Measurements from ENCODE around the gene GALNT2.

Gene GALNT2

DNA sequence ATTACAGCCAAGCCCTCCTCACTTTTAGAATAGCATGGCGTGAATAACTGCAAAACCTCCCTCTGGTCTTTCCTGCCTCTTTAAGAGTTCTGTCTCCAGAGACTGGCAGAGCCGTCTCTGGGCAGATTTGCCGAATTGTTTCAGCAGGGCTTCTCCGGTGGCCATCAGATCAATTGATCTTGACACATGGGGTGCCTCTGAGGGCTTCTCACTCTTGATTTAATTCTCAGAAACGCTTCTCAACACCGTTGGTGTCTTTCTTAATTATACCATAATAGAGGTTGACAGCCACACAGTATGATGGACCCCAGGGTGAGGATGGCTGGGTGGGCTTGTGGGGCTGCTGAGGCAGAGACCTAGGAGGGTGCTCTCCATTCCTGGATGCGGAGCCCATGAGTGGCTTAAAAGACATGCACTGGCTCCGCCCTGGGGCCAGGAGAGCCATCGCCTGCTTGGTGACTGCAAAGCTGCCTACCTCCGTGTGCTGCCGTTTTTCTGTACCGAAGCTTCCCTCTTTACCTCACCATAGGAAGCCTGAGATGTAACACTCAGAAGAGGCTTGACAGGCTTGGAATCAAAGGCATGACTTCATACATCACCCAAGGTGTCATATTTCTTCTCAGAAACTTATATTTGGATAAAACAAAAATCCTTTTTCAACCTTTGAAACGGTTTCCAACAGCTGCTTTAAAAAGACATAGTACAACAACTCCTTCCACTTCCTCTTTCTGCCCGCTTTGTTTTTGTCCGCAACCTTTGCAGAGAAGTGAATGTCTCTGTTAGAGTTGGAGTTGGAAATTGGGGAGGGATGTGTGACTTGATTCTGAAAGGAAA, 82.9 kb downstream of the GALNT2 start:
- DNase-seq = no peak

DNA sequence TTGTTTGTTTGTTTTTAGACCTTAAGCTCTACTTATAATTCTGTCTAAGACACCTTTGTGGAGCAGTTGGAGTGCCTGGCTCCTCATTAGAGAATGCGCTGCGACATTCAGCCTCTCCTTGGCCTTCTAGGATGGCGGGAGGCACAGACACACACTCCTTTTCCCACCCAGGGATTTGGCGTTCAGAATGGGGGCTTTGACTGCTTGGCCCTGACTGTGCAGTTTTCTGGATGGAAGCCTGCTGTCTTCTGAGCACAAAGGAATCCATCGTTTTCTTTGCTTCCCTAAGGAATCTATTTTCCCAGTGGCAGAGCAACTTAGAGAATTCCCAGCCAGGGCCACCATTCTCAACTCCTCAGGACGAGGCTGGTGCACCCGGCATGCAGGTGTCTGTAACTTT, 83.6 kb downstream of the GALNT2 start:
- DNase-seq = no peak

DNA sequence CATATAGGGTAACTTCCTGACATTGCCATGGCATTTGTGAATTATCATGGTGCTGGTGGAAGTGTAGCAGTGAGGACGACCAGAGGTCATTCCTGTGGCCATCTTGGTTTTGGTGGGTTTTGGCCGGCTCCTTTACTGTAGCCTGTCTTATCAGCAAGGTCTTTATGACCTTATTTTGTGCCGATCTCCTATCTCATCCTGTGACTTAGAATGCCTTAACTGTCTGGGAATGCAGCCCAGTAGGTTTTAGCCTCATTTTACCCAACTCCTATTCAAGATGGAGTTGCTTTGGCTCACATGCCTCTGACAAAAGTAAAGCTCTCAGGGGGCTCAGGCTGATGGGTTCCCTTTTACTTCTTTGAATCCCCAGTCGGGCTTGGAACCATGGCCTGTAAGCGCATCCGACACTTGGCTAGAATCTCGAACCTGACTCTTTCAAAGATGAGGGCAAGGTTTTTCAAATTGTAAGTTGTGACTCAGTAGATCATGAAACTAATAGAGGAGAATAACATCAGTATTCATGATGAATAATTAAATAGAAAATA, 85.0 kb downstream of the GALNT2 start:
- no peak for DNase-seq

DNA sequence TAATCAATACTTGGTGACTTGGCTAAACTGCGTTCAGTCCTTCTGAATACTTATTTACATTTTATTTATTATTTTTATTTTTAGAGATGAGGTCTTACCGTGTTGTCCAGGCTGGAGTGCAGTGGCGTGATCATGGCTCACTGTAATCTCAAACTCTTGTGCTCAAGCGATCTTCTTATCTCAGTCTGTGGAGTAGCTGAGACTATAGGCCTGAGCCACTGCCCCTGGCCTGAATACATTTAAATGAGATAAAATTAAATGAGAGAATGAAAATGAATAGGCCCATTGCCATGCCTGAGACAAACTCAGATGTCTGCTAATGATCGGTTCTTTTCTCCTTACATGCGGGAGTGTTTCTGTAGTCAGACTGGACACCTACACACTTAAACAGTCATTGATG, 86.0 kb downstream of the GALNT2 start:
- no peak for DNase-seq

DNA sequence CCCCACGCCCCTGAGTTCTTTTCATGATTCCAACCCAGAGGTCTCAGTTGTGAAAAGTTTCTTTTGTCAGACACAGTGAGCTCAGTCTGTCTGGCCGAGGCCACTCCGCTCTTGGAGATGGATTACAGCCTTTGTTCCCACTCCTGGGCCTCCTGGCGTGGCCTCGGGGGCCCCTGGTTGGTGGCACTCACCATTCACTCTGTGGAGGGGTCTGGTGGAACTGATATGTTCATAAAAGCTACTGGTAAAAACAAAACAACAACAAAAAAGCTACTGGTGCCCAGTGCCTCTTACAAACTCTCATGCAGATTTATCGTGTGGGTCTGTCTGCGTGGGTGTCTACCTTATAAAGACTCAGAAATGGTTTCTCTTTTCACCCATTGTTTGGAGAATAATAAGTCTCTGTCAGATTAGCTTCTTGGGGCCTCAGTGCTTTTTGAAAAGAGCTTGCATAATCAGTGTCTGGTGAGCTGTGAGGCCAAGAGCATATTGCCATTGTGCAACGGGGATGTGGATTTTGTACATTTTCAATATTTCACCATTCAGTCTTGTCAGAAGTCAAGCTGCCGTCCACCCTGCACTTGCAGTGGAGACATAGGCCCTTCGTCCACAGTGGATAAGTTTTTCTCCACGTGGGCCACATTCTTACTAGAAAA, 86.7 kb downstream of the GALNT2 start:
- DNase-seq = no peak

DNA sequence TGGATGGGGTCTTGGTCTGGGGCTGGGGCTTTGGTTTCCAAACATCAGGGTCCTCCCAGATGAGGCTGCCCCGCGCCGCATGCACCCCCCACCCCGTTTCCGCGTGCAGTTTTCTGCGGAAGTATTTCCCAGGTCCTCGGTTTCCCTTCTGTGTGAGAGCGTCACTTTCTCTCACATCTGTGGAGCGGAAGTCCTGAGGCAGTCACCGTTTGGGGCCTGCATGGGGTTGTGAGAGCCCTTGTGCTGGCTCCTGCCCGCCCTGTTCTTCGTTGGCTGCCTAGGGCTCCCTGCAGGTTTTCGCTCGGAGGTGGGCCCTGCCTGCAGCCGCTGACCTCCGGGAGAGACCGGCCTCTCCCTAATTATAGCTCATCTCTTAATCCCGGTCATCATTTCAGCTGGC, 88.0 kb downstream of the GALNT2 start:
- DNase-seq = no peak

DNA sequence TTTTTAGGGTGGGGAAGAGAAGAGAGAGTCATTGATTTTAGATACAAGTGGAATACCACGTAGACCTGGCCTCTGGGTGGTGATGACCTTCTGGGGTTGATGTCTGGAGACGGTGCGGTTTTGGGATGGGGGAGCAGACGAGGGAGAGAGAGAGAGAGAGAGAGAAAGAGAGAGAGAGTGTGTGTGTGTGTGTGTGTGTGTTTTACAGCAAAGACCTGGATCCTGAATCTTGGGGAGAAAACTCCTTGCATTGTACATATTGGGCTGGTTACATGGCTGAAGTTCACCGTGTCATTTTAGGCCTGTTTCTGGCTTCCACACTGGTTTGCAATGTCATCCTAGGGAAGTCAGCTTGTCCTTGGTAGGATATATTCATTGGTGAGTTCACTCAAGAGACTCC, 89.0 kb downstream of the GALNT2 start:
- DNase-seq = no peak

DNA sequence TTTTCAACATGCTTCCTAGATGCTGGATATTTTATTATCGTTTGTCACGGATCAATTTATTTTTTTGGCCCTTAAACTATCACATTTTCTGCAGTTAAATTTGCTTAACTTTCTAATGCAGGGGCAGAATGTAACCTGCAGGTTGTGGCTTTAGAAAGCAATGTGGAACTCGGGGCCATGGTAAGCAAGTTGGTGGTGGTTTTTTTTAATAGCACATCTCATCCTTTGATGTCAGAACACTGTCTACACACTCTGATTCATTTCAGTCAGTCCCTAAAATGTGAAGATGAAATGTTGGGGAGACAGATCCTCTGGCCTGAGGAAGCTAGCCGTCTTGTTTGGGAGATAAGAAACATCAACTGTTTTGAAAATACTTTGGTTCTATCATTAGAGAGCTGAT, 89.5 kb downstream of the GALNT2 start:
- no peak for DNase-seq

DNA sequence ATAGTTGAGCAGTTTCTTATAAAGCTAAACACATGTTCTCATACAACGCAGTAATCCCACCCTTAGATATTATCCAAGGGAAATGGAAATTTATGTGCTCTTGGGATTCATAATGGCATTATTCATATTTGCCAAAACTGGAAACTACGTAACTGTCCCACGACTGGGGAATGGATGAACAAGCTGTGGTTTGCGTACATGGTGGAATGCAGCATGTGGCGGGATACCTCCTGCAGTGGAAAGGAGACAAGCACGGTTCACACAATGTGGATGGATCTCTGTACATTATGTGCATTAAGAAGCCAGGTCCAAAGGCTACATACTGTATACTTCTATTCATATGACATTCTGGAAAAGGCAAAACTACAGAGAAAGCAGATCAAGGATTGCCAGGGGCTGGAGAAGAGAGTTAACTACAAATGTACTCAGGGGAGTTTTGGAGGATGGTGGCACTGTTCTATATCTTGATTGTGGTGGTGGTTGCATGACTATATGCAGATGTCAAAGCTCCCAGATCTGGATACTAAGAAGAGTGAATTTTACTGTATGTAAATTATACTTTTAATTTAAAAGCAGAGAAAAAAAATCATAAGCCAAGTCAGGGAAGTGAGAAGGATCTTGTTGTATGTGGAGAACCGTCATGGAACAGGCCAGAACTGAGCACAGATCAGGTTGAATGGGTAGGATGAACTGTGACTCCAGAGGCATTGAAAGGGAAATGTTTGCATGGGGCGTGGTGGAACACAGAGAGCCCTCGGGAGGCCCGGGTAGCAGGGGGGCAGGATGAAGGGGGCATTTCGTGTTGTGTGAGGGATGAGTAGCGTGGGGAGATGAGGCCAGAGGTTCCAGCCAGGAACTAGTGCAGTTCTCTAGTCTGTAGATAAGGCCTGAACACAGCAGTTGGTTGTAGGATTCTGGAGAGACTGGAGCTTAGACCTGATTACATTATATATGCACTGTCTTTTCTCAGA, 90.7 kb downstream of the GALNT2 start:
- DNase-seq = no peak

DNA sequence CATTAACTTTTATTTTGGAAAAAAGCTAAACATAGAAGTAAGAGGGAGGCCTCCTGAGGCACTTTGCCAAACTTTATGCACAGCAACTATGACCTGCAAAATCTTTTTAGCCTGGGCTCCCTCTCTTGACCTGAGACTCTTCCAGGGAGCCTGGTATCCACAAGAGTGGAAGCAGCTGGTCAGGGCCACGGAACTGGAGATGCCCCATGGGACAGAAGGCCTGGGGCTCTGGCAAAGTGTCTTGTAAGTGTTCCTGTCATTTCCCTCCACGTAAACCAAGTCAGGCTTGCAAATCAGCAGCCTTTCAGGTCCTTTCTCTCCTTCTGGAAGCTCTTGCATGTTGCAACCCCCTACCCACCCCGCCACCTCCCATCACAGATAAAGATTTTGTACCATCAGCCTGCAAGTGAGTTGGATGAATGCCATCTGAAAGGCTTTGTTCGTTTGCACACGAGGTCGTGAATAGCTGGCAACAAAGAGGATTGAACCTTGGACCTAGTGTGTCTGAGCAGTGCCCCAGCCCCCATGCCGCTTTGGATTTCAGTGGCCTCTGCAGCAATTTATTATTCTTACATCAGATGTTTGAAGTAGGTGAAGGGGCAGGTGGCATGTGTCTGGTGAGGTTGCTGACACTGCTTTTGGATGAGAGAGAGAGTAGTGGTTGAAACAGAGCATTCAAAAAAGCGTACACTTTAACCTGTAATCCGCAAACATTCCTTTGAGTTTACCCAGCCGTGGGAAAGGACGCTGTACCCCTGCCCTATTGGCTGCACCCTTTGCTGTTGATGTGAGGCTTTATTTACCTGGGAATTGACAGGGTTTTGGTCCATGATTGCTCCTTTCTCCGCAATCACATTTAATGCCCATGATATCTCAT, 91.6 kb downstream of the GALNT2 start:
- no peak for DNase-seq

DNA sequence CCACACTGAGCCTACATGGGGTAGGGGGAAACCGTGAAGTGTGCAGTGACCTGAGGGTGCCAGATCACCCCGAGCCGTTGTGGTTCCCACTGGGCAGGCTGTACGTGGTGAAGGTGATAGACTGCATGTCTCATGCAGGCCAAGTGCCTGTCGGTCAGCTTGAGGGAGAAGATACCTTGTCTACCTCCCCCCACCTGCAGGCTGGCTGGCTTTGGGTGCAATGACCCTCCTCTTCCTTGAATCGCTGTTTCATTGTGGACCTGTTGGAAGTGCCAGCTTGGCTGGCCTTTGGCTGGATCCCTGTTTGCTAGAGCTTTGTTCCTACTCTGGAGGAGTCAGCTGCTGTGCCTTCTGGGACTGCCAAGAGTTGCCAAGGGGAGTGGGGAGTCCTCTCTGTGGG, 92.5 kb downstream of the GALNT2 start:
- no peak for DNase-seq

DNA sequence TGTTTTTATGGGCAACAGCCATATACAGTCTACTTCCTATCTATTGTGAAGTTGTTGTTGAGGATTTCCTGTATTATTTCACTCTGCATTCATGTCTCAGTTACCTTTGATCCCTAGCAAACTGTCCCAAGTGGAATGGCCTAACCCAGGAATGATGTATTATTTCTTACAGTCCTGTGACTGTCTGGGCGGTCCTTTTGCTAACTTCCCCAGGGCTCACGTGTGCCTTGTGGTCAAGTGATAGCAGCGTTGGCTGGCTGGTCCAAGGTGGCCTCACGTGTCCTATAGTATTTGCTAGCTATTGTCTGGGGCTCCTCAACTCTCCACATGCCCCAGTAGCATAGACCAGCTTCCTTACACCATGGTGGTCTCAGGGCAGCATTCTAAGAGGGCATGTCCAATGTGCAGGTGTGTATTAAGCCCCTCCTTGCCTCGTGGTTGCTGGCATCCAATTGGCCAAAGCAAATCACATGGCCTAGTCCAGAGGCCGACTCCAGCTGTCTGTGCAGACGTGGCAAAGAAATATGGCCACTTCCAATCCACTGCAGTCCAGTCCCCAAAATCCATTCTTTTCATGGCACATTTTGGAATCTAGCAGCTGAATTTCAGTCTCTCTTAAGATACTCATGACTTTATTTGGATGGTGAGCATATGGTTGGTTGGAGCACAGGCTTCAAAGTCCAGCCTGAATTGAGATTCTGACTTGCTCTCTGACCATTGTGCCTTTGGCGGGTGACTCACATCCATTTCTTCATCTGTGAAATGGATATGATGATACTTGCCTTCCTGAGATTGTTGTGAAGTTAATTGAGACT, 94.1 kb downstream of the GALNT2 start:
- DNase-seq = no peak

DNA sequence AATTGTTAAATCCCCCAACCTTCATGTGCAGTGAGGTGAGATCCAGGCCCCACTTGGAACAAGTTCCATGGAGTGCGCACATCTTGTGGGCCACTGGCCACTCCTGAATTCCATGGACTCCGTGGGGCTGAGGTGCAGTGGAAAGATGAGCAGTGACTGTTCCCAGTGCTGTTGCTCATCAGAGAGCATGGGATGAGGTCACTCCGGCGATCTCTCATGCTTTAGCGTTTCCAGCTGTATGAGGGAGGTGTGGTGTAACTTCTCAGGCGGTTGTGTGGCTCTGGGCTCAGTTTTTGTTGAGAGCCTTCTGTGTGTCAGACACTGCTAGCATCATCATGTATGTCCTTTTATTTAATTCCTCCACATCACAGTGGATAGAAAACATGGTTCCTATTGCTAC, 96.2 kb downstream of the GALNT2 start:
- no peak for DNase-seq

DNA sequence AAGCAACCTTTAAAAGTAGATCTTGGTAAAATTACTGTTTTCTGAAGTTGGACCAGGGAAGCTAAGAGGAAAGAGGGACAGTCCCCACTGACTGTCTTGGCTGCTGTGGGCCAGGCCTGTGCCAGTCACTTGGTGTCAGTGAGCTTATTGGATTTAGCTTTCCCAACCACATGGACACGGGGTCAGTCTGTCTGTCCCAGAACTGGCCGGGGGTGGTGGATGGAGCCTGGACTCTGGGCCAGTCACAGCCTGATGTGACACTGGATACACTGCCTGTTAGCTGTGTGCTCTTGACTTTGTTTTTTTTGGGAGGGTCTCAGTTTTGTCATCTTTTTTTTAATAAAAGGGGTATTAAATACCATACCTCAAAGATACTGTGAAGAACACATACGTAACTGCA, 96.7 kb downstream of the GALNT2 start:
- DNase-seq = no peak

DNA sequence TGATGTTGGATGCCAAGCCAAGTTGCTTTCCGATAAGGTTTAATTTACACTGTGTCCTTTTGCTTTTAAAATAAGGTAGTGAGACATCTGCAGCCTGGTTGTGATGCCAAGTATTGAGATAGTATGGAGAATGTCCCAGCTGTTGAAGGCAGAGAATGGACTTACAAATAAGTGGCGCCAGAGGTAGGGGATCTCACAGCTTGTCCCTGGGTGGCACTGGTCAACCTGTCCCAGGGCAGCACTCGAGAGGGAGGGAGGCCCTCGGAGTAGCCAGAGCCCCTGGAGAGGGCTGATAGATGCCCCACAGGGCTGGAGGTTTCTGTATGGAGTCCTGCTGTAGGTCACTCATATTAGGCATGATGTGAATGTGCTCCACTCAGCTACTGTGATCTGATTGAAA, 98.5 kb downstream of the GALNT2 start:
- no peak for DNase-seq

DNA sequence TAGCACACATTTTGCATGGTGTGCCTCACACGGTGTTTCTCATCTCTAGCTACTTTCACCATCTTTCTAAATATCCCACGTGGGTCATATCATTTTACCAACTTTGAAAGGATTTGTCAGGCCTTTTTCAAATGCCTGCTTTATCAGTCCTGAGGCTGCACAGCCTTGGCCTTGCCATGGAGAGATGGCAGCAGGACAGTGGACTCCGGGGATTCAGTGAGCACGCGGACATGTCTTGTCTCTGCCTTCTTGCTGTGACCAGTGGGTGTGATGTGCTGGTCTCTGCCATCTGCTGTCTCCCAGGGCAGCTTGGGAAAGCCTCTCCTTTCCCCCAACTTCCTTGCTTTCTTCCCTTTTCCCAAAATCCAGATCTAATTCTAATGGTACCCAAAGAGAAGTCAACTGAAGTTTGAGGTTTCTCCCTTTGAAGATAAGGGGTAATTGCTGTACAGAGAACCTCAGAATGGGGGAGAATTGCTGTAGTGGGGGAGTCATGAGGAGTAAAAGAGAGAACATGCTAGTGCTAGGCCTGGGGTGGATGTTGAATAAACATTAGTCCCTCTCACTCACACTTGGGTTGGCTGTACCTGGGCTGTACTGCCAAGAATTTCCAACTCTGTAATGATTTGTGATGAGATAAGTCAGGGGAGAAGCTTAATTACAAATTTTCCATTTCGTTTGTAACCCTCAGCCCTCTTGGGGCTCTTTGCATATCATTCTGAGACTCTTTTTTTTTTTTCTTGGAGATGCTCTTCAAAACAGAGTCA, 99.5 kb downstream of the GALNT2 start:
- no peak for DNase-seq

DNA sequence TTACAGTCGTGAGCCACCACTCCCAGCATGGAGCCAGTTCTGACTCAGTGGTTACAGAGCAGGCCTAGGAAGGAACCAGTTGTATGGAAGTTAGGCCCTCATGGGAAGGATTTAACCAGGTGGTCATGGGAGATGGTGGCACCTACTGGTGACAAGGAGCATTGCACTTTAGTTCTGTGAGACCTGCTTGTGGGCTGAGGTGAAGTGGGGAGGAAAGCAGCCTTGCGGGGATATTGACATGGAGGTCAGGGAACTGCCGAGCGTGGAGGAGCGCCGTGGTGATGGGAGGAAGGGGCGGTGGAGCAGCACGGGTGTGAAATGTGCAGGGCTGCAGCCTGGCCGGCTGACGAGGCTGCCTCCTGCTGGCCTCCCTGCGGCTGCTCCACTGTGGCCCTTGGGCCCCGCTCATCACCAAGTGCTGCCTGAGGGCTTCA, 100.4 kb downstream of the GALNT2 start:
- DNase-seq = no peak

DNA sequence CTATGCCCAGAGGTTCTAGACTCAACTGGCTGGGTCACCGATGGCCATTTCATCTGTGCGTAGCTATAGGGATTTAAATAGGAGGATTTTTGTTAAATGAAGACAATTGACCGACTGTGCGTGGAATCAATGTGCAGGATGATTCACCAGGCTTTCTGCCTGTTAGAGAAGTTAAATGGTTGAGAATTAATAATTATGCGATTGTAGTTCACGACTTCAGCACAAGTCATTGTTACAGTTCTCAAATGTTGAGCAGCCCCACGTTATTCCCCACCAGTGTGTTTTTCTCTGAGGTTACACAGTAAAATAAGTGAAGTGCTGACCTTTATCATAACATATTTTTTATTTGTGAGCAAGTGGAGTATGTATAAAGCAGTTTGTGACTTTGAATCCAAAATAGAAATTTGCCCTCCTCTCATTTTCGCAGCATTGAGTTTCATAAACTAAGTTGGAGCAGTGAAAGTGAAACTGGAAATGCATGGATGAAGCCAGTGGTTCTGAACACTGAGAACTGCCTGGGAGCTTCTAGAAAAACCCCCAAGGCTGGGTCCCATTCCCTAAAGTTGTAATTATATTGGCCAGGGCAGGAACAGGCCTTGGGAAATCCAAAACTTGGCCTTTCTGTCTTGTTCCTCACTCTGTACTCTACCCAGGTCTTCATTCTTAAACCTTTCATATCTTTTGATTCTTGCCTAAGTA, 102.6 kb downstream of the GALNT2 start:
- no peak for DNase-seq

DNA sequence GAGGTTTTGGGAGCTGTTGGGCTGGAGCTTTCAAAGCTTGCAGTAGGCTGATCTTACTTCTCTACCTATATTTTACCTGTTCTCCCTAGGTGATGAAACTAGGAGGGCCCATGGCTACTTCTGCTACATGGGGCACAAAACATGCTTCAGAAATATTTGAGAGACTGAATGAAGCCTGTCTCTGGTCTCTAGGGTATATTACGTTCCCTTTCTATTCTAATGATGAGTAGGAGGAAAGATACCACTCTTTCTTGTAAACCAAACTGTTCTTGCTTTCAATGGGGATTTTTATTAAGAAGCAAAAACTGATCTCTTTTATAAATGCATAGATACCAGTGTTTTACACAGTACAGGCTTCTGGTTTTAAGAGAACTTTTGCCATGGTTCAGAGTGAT, 103.1 kb downstream of the GALNT2 start:
- no peak for DNase-seq

DNA sequence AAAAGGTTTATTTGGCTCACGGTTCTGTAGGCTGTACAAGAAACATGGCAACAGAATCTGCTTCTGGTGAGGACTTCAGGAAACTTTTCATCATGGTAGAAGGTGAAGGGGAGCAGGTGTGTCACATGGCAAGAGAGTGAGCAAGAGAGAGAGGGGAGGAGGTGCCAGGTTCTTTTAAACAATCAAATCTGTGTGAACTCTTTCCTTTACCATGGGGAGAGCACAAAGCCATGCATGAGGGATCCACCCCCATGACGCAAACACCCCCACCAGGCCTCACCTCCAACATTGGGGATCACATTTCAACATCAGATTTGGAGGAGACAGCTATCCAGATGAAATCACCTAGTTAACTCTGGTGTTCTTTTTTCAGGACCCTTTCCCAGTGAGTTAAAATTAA, 103.6 kb downstream of the GALNT2 start:
- DNase-seq = no peak
